Activated naive CD8-positive, alpha-beta T cell treated with anti-CD3 and anti-CD28 coated beads, Interleukin-2, amount 10 ng/mL, durations not matched to agents 7 days and 5 days (primary cell): Measurements from ENCODE around the gene INPP5F. TPM values are rescaled to one million over a fixed set of nuclear protein-coding genes. Genes with fewer than 3 reads are reported as not detected.

ENCODE experiments used
- ATAC-seq: fragments of 150-1000 bp; cut with Tn5 transposase; one replicate; pipeline ENCODE4 v1.10.0; 2021; ENCODE audit warnings: low read depth, moderate library complexity
- POLR2A ChIA-PET: fragments of 350-600 bp; sonication (Branson Sonifier 250); formaldehyde crosslinking; loops from one replicate; lab custom pipeline; 2021; ENCODE audit warnings: antibody characterized with exemption; lab: Charles Lee
- DNase-seq: peaks from one replicate; pipeline ENCODE4 v3.0.0; 2021
- H3K27ac Mint-ChIP-seq: one replicate; pipeline ENCODE4 v1.8.0; 2022; ENCODE audit warnings: mild to moderate bottlenecking, mixed read lengths
- H3K27me3 Mint-ChIP-seq: one replicate; pipeline ENCODE4 v1.8.0; 2022; ENCODE audit warnings: mild to moderate bottlenecking, moderate library complexity, mixed read lengths
- H3K36me3 Mint-ChIP-seq: one replicate; pipeline ENCODE4 v1.8.0; 2021; ENCODE audit warnings: mild to moderate bottlenecking, mixed read lengths
- H3K4me1 Mint-ChIP-seq: one replicate; pipeline ENCODE4 v1.8.0; 2021; ENCODE audit warnings: mixed read lengths
- H3K4me3 Mint-ChIP-seq: one replicate; pipeline ENCODE4 v1.8.0; 2022; ENCODE audit warnings: mild to moderate bottlenecking, moderate library complexity, mixed read lengths
- H3K9me3 Mint-ChIP-seq: one replicate; pipeline ENCODE4 v1.8.0; 2021; ENCODE audit warnings: mixed read lengths
- total RNA-seq, 2 experiments: library from RNA; stranded (reverse); gene quantifications; one replicate each; pipeline ENCODE4 v1.2.3, GENCODE V29; 2021

The INPP5F gene
- total RNA-seq, 2 experiments from 2014 or later = 12.2 to 13.5 TPM

- ATAC-seq (no peak), DNase-seq (no peak)
- no peak overlapping the region for H3K27ac Mint-ChIP-seq
- H3K36me3 Mint-ChIP-seq = peaks cover 4% of the 10 kb centered on the region
- no peaks in the 10 kb centered on the region for H3K9me3 Mint-ChIP-seq
- no peaks in the 10 kb centered on the region for H3K27me3 Mint-ChIP-seq
- H3K4me3 Mint-ChIP-seq = no peak overlapping the region
- peaks cover 9% of the 10 kb centered on the region for H3K4me1 Mint-ChIP-seq
- POLR2A ChIA-PET = interaction anchor here (0.6 kb wide), 1 partner anchor 237 kb away, joined by 3 read pairs; no protein-coding TSS in a partner anchor
Observed at GRCh38 chr10:119806334-119807130, 80.7 kb downstream of the INPP5F start.

GRCh38 chr10:119807960-119808697 is 82.3 kb downstream of the INPP5F start:
- no peak for DNase-seq
- H3K4me1 Mint-ChIP-seq = peaks cover 9% of the 10 kb centered on the region
- H3K27ac Mint-ChIP-seq = peak overlapping the region; percentile 26

GRCh38 chr10:119811122-119811521 is 85.3 kb downstream of the INPP5F start:
- Mint-ChIP-seq H3K27me3 (no peaks in the 10 kb centered on the region), H3K27ac (no peak overlapping the region), H3K36me3 (peaks cover 21% of the 10 kb centered on the region), H3K4me3 (no peak overlapping the region), H3K4me1 (peaks cover 17% of the 10 kb centered on the region), H3K9me3 (no peaks in the 10 kb centered on the region)
- POLR2A ChIA-PET = no interaction called here
- ATAC-seq (no peak), DNase-seq (no peak)

More at GRCh38 chr10:119807960-119808697, 82.3 kb downstream of the INPP5F start:
- Mint-ChIP-seq H3K36me3 (peaks cover 9% of the 10 kb centered on the region), H3K9me3 (no peaks in the 10 kb centered on the region), H3K27me3 (no peaks in the 10 kb centered on the region), H3K4me3 (no peak overlapping the region)
- ATAC-seq = peak; percentile 89
- POLR2A ChIA-PET = interaction anchor here (0.7 kb wide), 1 partner anchor 1641 kb away, joined by 6 read pairs; no protein-coding TSS in a partner anchor

GRCh38 chr10:119812684-119813083 is 86.8 kb downstream of the INPP5F start:
- DNase-seq = no peak
- Mint-ChIP-seq H3K9me3 (no peaks in the 10 kb centered on the region), H3K36me3 (peaks cover 22% of the 10 kb centered on the region), H3K4me3 (no peak overlapping the region), H3K4me1 (peaks cover 15% of the 10 kb centered on the region), H3K27ac (no peak overlapping the region), H3K27me3 (no peaks in the 10 kb centered on the region)
- POLR2A ChIA-PET = no interaction called here
- no peak for ATAC-seq

- no peaks in the 10 kb centered on the region for H3K27me3 Mint-ChIP-seq
- H3K4me1 Mint-ChIP-seq = peaks cover 8% of the 10 kb centered on the region
- H3K27ac Mint-ChIP-seq = no peak overlapping the region
- no peak for ATAC-seq
- POLR2A ChIA-PET = no interaction called here
- no peak for DNase-seq
- H3K4me3 Mint-ChIP-seq = no peak overlapping the region
- no peaks in the 10 kb centered on the region for H3K9me3 Mint-ChIP-seq
- H3K36me3 Mint-ChIP-seq = peaks cover 21% of the 10 kb centered on the region
Observed at GRCh38 chr10:119815671-119816070, 89.8 kb downstream of the INPP5F start.

GRCh38 chr10:119817991-119818888 is 92.4 kb downstream of the INPP5F start:
- POLR2A ChIA-PET = no interaction called here
- peaks cover 8% of the 10 kb centered on the region for H3K4me1 Mint-ChIP-seq
- H3K27ac Mint-ChIP-seq = no peak overlapping the region
- H3K4me3 Mint-ChIP-seq = no peak overlapping the region
- H3K9me3 Mint-ChIP-seq = no peaks in the 10 kb centered on the region
- no peak for ATAC-seq
- DNase-seq = no peak
- no peaks in the 10 kb centered on the region for H3K27me3 Mint-ChIP-seq
- peaks cover 21% of the 10 kb centered on the region for H3K36me3 Mint-ChIP-seq

- no peak overlapping the region for H3K4me3 Mint-ChIP-seq
- no peak for ATAC-seq
Observed at GRCh38 chr10:119818889-119819270, 93.0 kb downstream of the INPP5F start.

GRCh38 chr10:119821182-119821581 is 95.3 kb downstream of the INPP5F start:
- ATAC-seq (no peak), DNase-seq (no peak)
- H3K9me3 Mint-ChIP-seq = no peaks in the 10 kb centered on the region
- H3K36me3 Mint-ChIP-seq = peaks cover 13% of the 10 kb centered on the region
- H3K4me3 Mint-ChIP-seq = no peak overlapping the region
- no peaks in the 10 kb centered on the region for H3K27me3 Mint-ChIP-seq
- POLR2A ChIA-PET = no interaction called here
- no peaks in the 10 kb centered on the region for H3K4me1 Mint-ChIP-seq
- no peak overlapping the region for H3K27ac Mint-ChIP-seq

More at GRCh38 chr10:119818889-119819270, 93.0 kb downstream of the INPP5F start:
- POLR2A ChIA-PET = no interaction called here
- peaks cover 19% of the 10 kb centered on the region for H3K36me3 Mint-ChIP-seq
- H3K27ac Mint-ChIP-seq = no peak overlapping the region
- no peaks in the 10 kb centered on the region for H3K27me3 Mint-ChIP-seq
- no peaks in the 10 kb centered on the region for H3K9me3 Mint-ChIP-seq
- DNase-seq = no peak
- H3K4me1 Mint-ChIP-seq = peaks cover 8% of the 10 kb centered on the region

GRCh38 chr10:119824299-119824698 is 98.4 kb downstream of the INPP5F start:
- Mint-ChIP-seq H3K27me3 (no peaks in the 10 kb centered on the region), H3K4me3 (no peak overlapping the region), H3K4me1 (no peaks in the 10 kb centered on the region), H3K9me3 (no peaks in the 10 kb centered on the region), H3K27ac (no peak overlapping the region), H3K36me3 (peaks cover 22% of the 10 kb centered on the region)
- DNase-seq = no peak
- POLR2A ChIA-PET = no interaction called here
- no peak for ATAC-seq

GRCh38 chr10:119826771-119827170 is 100.9 kb downstream of the INPP5F start:
- POLR2A ChIA-PET = interaction anchor here (0.5 kb wide), 1 partner anchor 27 kb away, joined by 3 read pairs; no protein-coding TSS in a partner anchor
- Mint-ChIP-seq H3K36me3 (peaks cover 25% of the 10 kb centered on the region), H3K27ac (peak overlapping the region; percentile 25), H3K27me3 (no peaks in the 10 kb centered on the region), H3K9me3 (no peaks in the 10 kb centered on the region), H3K4me3 (no peak overlapping the region), H3K4me1 (no peaks in the 10 kb centered on the region)
- ATAC-seq (no peak), DNase-seq (no peak)

- Mint-ChIP-seq H3K27me3 (no peaks in the 10 kb centered on the region), H3K27ac (no peak overlapping the region), H3K9me3 (no peaks in the 10 kb centered on the region), H3K4me3 (no peak overlapping the region), H3K36me3 (peaks cover 25% of the 10 kb centered on the region), H3K4me1 (no peaks in the 10 kb centered on the region)
- DNase-seq = no peak
- POLR2A ChIA-PET = interaction anchor here (0.5 kb wide), 1 partner anchor 27 kb away, joined by 3 read pairs; no protein-coding TSS in a partner anchor
- no peak for ATAC-seq
Observed at GRCh38 chr10:119827430-119827829, 101.6 kb downstream of the INPP5F start.

- ATAC-seq = no peak
- H3K4me3 Mint-ChIP-seq = no peak overlapping the region
- H3K4me1 Mint-ChIP-seq = peaks cover 7% of the 10 kb centered on the region
- peaks cover 28% of the 10 kb centered on the region for H3K36me3 Mint-ChIP-seq
- H3K27me3 Mint-ChIP-seq = no peaks in the 10 kb centered on the region
- POLR2A ChIA-PET = no interaction called here
- no peak for DNase-seq
- peak overlapping the region; percentile 25 for H3K27ac Mint-ChIP-seq
- no peaks in the 10 kb centered on the region for H3K9me3 Mint-ChIP-seq
Observed at GRCh38 chr10:119829429-119829828, 103.6 kb downstream of the INPP5F start.

- no peak overlapping the region for H3K27ac Mint-ChIP-seq
- H3K9me3 Mint-ChIP-seq = no peaks in the 10 kb centered on the region
- ATAC-seq = no peak
- H3K27me3 Mint-ChIP-seq = no peaks in the 10 kb centered on the region
- DNase-seq = no peak
- H3K4me1 Mint-ChIP-seq = peaks cover 13% of the 10 kb centered on the region
- POLR2A ChIA-PET = no interaction called here
- H3K4me3 Mint-ChIP-seq = no peak overlapping the region
- H3K36me3 Mint-ChIP-seq = peaks cover 36% of the 10 kb centered on the region
Observed at GRCh38 chr10:119830851-119831250, 105.0 kb downstream of the INPP5F start.
